CD14-positive monocyte (primary cell): Measurements from ENCODE around the gene CFAP43. TPM values are rescaled to one million over a fixed set of nuclear protein-coding genes. Genes with fewer than 3 reads are reported as not detected.

Experiments
- DNase-seq, 3 donors: peaks; one replicate each; pipeline ENCODE4 v3.0.0-alpha.2; 2011 to 2022
- H2AFZ ChIP-seq: 2 replicates; pipeline ENCODE4 v1.6.0; 2012; ENCODE audit warnings: mild to moderate bottlenecking, low read depth, low read length, inconsistent platforms; ENCODE audit not compliant: insufficient read depth, poor library complexity, severe bottlenecking
- H3K27ac ChIP-seq, 2 donors: 1 replicate in 1 of 2; 2 replicates in 1 of 2; pipeline ENCODE4 v1.5.1; 2012 to 2013; ENCODE audit warnings: low read length in 2 of 2, control low read depth in 1 of 2, inconsistent platforms in 1 of 2, low read depth in 1 of 2, mild to moderate bottlenecking in 1 of 2
- H3K27me3 ChIP-seq, 2 donors: one replicate each; pipeline versions ENCODE4 v1.6.0 to v1.6.1; 2011 to 2013; ENCODE audit warnings: low read length in 2 of 2; ENCODE audit not compliant: control insufficient read depth in 2 of 2, insufficient read depth in 2 of 2
- H3K36me3 ChIP-seq, 2 donors: replicated peaks in 1 of 2; 1 replicate in 1 of 2; 2 replicates in 1 of 2; pipeline versions ENCODE4 v1.5.1 to v1.6.1; 2012 to 2013; ENCODE audit warnings: low read length in 2 of 2, control low read depth in 1 of 2, inconsistent platforms in 1 of 2, mild to moderate bottlenecking in 1 of 2; ENCODE audit not compliant: insufficient read depth in 2 of 2, control insufficient read depth in 1 of 2
- H3K4me1 ChIP-seq, 2 donors: 1 replicate in 1 of 2; 2 replicates in 1 of 2; pipeline versions ENCODE4 v1.5.1 to v1.6.1; 2012 to 2013; ENCODE audit warnings: low read length in 2 of 2, control low read depth in 1 of 2, inconsistent platforms in 1 of 2, mild to moderate bottlenecking in 1 of 2, moderate library complexity in 1 of 2; ENCODE audit not compliant: insufficient read depth in 2 of 2, control insufficient read depth in 1 of 2
- H3K4me2 ChIP-seq: replicated peaks from 2 replicates; pipeline ENCODE3; 2012; ENCODE audit warnings: low read length, moderate library complexity, mild to moderate bottlenecking; ENCODE audit not compliant: poor library complexity, severe bottlenecking; ENCODE audit errors: extremely low read depth
- H3K4me3 ChIP-seq, 3 experiments: fragments of 200-600 bp in 1 of 3; sonication (generic) in 1 of 3; replicated peaks in 1 of 3; 1 replicate in 2 of 3; 2 replicates in 1 of 3; pipeline ENCODE4 v1.5.1; 2011 to 2013; ENCODE audit warnings: low read length in 3 of 3, mild to moderate bottlenecking in 3 of 3, control low read depth in 2 of 3, low read depth in 2 of 3, inconsistent platforms in 1 of 3, moderate library complexity in 1 of 3
- H3K79me2 ChIP-seq: 2 replicates; pipeline ENCODE4 v1.6.0; 2012; ENCODE audit warnings: mild to moderate bottlenecking, control low read depth, inconsistent platforms, low read length, moderate library complexity; ENCODE audit not compliant: insufficient read depth
- H3K9ac ChIP-seq: 2 replicates; pipeline ENCODE4 v1.6.0; 2017; ENCODE audit warnings: low read length, mild to moderate bottlenecking; ENCODE audit not compliant: insufficient read depth, poor library complexity, severe bottlenecking
- H3K9me3 ChIP-seq, 2 donors: replicated peaks in 1 of 2; 1 replicate in 1 of 2; 2 replicates in 1 of 2; pipeline versions ENCODE4 v1.5.1 to v1.6.1; 2012 to 2013; ENCODE audit warnings: low read length in 2 of 2, control low read depth in 1 of 2; ENCODE audit not compliant: control insufficient read depth in 1 of 2, insufficient read depth in 1 of 2
- H4K20me1 ChIP-seq: 2 replicates; pipeline ENCODE4 v1.6.0; 2012; ENCODE audit warnings: mild to moderate bottlenecking, low read length, control low read depth, moderate library complexity; ENCODE audit not compliant: insufficient read depth
- H3K27ac Mint-ChIP-seq, 7 donors: one replicate each; pipeline ENCODE4 v1.8.0; 2020; ENCODE audit warnings: mild to moderate bottlenecking in 7 of 7, mixed read lengths in 7 of 7, moderate library complexity in 6 of 7, inconsistent platforms in 2 of 7
- H3K27me3 Mint-ChIP-seq, 3 donors: one replicate each; pipeline ENCODE4 v1.8.0; 2021 to 2022; ENCODE audit warnings: low read depth in 3 of 3, mild to moderate bottlenecking in 3 of 3, mixed read lengths in 3 of 3, moderate library complexity in 3 of 3, inconsistent platforms in 1 of 3
- H3K36me3 Mint-ChIP-seq, 2 donors: one replicate each; pipeline ENCODE4 v1.8.0; 2020; ENCODE audit warnings: mixed read lengths in 2 of 2, inconsistent platforms in 1 of 2, mild to moderate bottlenecking in 1 of 2
- H3K4me1 Mint-ChIP-seq: one replicate; pipeline ENCODE4 v1.8.0; 2020; ENCODE audit warnings: mild to moderate bottlenecking, mixed read lengths
- H3K4me3 Mint-ChIP-seq, 2 donors: one replicate each; pipeline ENCODE4 v1.8.0; 2020; ENCODE audit warnings: mild to moderate bottlenecking in 2 of 2, mixed read lengths in 2 of 2, moderate library complexity in 1 of 2
- H3K9me3 Mint-ChIP-seq, 7 donors: one replicate each; pipeline ENCODE4 v1.8.0; 2020 to 2022; ENCODE audit warnings: mixed read lengths in 7 of 7, mild to moderate bottlenecking in 6 of 7, moderate library complexity in 6 of 7, inconsistent platforms in 2 of 7
- CTCF ChIP-seq: fragments of 200-600 bp; IDR thresholded peaks from one replicate; pipeline ENCODE4 v1.8.0; 2022; ENCODE audit warnings: antibody characterized with exemption, mild to moderate bottlenecking
- WGBS: methylation state at CpG from one replicate; pipeline ENCODE4 v1.1.5; 2013; ENCODE audit warnings: missing lambda C conversion rate; ENCODE audit not compliant: insufficient coverage; 5-methylcytosine and 5-hydroxymethylcytosine counted together
- intact Hi-C, 2 donors: fragments of 100-400 bp; cut with micrococcal nuclease; formaldehyde crosslinking; loops; one replicate each; pipeline versions ENCODE4 v1.15.0 to v1.15.1; 2023
- polyA plus RNA-seq, 3 donors: library from polyadenylated mRNA; depleted of rRNA in 1 of 3; unstranded in 2 of 3; stranded (reverse) in 1 of 3; fragments of 300-500 nt in 2 of 3; fragments of >200 nt in 1 of 3; fragmentation: Illumina TruSeq in 2 of 3; gene quantifications; 1 replicate in 2 of 3; 2 replicates in 1 of 3; pipeline ENCODE4 v1.2.3, GENCODE V29; 2012 to 2021

CFAP43 gene
- polyA plus RNA-seq, 3 donors: 0.06 TPM; not detected in 2

GRCh38 chr10:104104926-104105325 is 127.2 kb downstream of the CFAP43 start:
- no peaks in the 10 kb centered on the region for H3K36me3 ChIP-seq
- H3K36me3 Mint-ChIP-seq: no peaks in the 10 kb centered on the region
- no peaks in the 10 kb centered on the region for H3K27me3 ChIP-seq
- no peak overlapping the region for H2AFZ ChIP-seq
- no peaks in the 10 kb centered on the region for H3K9me3 ChIP-seq
- no peak overlapping the region for H3K4me2 ChIP-seq
- no peaks in the 10 kb centered on the region for H4K20me1 ChIP-seq
- H3K4me1 ChIP-seq: peaks cover 0 to 6% of the 10 kb centered on the region in 2 donors
- no peak overlapping the region for H3K4me3 Mint-ChIP-seq
- H3K27ac Mint-ChIP-seq: no peak overlapping the region
- no peak overlapping the region for H3K27ac ChIP-seq
- H3K27me3 Mint-ChIP-seq: peaks cover 0 to 1% (median 0%) of the 10 kb centered on the region in 3 donors
- no peak for DNase-seq
- H3K4me1 Mint-ChIP-seq: peaks cover 4% of the 10 kb centered on the region
- H3K9me3 Mint-ChIP-seq: peaks cover 0 to 1% (median 0%) of the 10 kb centered on the region in 7 donors
- intact Hi-C loops: no loop called here
- H3K79me2 ChIP-seq: no peaks in the 10 kb centered on the region
- H3K9ac ChIP-seq: no peak overlapping the region
- WGBS: no CpG with 5 or more reads among the region's 2 CpGs
- TF ChIP-seq CTCF: no peak
- H3K4me3 ChIP-seq: no peak overlapping the region

GRCh38 chr10:104104418-104104817 is 127.7 kb downstream of the CFAP43 start:
- no peaks in the 10 kb centered on the region for H3K27me3 ChIP-seq
- no peaks in the 10 kb centered on the region for H3K36me3 ChIP-seq
- no peak overlapping the region for H2AFZ ChIP-seq
- H3K79me2 ChIP-seq: no peaks in the 10 kb centered on the region
- no peak overlapping the region for H3K4me3 Mint-ChIP-seq
- peaks cover 0 to 1% (median 0%) of the 10 kb centered on the region in 3 donors for H3K27me3 Mint-ChIP-seq
- no peak overlapping the region for H3K4me2 ChIP-seq
- no peak overlapping the region for H3K9ac ChIP-seq
- no peaks in the 10 kb centered on the region for H4K20me1 ChIP-seq
- intact Hi-C loops: no loop called here
- peaks cover 0 to 1% of the 10 kb centered on the region in 2 donors for H3K4me1 ChIP-seq
- H3K36me3 Mint-ChIP-seq: no peaks in the 10 kb centered on the region
- peaks cover 0 to 1% (median 0%) of the 10 kb centered on the region in 7 donors for H3K9me3 Mint-ChIP-seq
- WGBS: no CpG with 5 or more reads among the region's 1 CpG
- no peak for TF ChIP-seq CTCF
- no peaks in the 10 kb centered on the region for H3K4me1 Mint-ChIP-seq
- H3K27ac Mint-ChIP-seq: no peak overlapping the region
- DNase-seq: no peak
- no peaks in the 10 kb centered on the region for H3K9me3 ChIP-seq
- no peak overlapping the region for H3K4me3 ChIP-seq
- no peak overlapping the region for H3K27ac ChIP-seq
